CD8-positive, alpha-beta memory T cell (primary cell): Measurements from ENCODE around the gene ZNF335. TPM values are rescaled to one million over a fixed set of nuclear protein-coding genes. Genes with fewer than 3 reads are reported as not detected.

Experiments
- CTCF ChIA-PET: fragments of 350-600 bp; sonication (Branson Sonifier 250); formaldehyde crosslinking; loops from one replicate; lab custom pipeline; 2021; ENCODE audit warnings: antibody characterized with exemption; lab: Charles Lee
- POLR2A ChIA-PET: fragments of 350-600 bp; sonication (Branson Sonifier 250); formaldehyde crosslinking; loops from one replicate; lab custom pipeline; 2021; ENCODE audit warnings: antibody characterized with exemption; lab: Charles Lee
- DNase-seq, 5 donors: peaks; one replicate each; pipeline versions ENCODE4 v3.0.0 to v3.0.0-alpha.2; 2020 to 2022; ENCODE audit warnings: mixed read lengths in 1 of 5
- H3K27ac ChIP-seq: one replicate; pipeline ENCODE4 v1.7.0; 2013; ENCODE audit warnings: low read depth, mild to moderate bottlenecking, low read length, moderate library complexity
- H3K27me3 ChIP-seq: 2 replicates; pipeline ENCODE4 v1.7.0; 2013; ENCODE audit warnings: low read length, mild to moderate bottlenecking; ENCODE audit not compliant: insufficient read depth, poor library complexity, severe bottlenecking
- H3K36me3 ChIP-seq: 2 replicates; pipeline ENCODE4 v1.7.0; 2013; ENCODE audit warnings: mild to moderate bottlenecking, low read length, moderate library complexity; ENCODE audit not compliant: insufficient read depth
- H3K4me1 ChIP-seq: 2 replicates; pipeline ENCODE4 v1.7.0; 2013; ENCODE audit warnings: mild to moderate bottlenecking, low read length, moderate library complexity; ENCODE audit not compliant: insufficient read depth
- H3K4me3 ChIP-seq: 2 replicates; pipeline ENCODE4 v1.7.0; 2013; ENCODE audit warnings: mild to moderate bottlenecking, low read length
- H3K9me3 ChIP-seq: 2 replicates; pipeline ENCODE4 v1.7.0; 2013; ENCODE audit warnings: mild to moderate bottlenecking, low read length
- H3K27ac Mint-ChIP-seq, 8 donors: one replicate each; pipeline ENCODE4 v1.8.0; 2020 to 2021; ENCODE audit warnings: mixed read lengths in 8 of 8, mild to moderate bottlenecking in 6 of 8, inconsistent platforms in 3 of 8, moderate library complexity in 3 of 8
- H3K27me3 Mint-ChIP-seq, 2 donors: one replicate each; pipeline ENCODE4 v1.8.0; 2020 to 2021; ENCODE audit warnings: mixed read lengths in 2 of 2, mild to moderate bottlenecking in 1 of 2, moderate library complexity in 1 of 2
- H3K36me3 Mint-ChIP-seq, 3 donors: one replicate each; pipeline ENCODE4 v1.8.0; 2020 to 2021; ENCODE audit warnings: mixed read lengths in 3 of 3, inconsistent platforms in 1 of 3, mild to moderate bottlenecking in 1 of 3
- H3K4me1 Mint-ChIP-seq, 3 donors: one replicate each; pipeline ENCODE4 v1.8.0; 2020 to 2021; ENCODE audit warnings: mixed read lengths in 3 of 3, inconsistent platforms in 1 of 3, mild to moderate bottlenecking in 1 of 3
- H3K4me3 Mint-ChIP-seq, 7 donors: one replicate each; pipeline ENCODE4 v1.8.0; 2020 to 2021; ENCODE audit warnings: mixed read lengths in 7 of 7, mild to moderate bottlenecking in 6 of 7, moderate library complexity in 4 of 7, inconsistent platforms in 2 of 7
- H3K9me3 Mint-ChIP-seq, 5 donors: one replicate each; pipeline ENCODE4 v1.8.0; 2020 to 2022; ENCODE audit warnings: mixed read lengths in 5 of 5, mild to moderate bottlenecking in 3 of 5, moderate library complexity in 2 of 5, inconsistent platforms in 1 of 5
- polyA plus RNA-seq: library from polyadenylated mRNA; unstranded; fragments of 300-500 nt; fragmentation: Illumina TruSeq; gene quantifications from one replicate; pipeline ENCODE4 v1.2.3, GENCODE V29; 2021
- total RNA-seq, 2 experiments: library from RNA; stranded (reverse); gene quantifications; one replicate each; pipeline ENCODE4 v1.2.3, GENCODE V29; 2021

The ZNF335 gene
- total and polyA plus RNA-seq, 3 experiments from 2014 or later: 14.6 to 38.3 (median 37.5) TPM

- ChIA-PET POLR2A (interaction anchor here (1.1 to 1.5 kb wide), 2 partner anchors 8 to 29 kb away, joined by 4 to 13 read pairs; partner anchors contain the start of genes PCIF1 and ZNF335), CTCF (interaction anchor here (0.8 to 1.4 kb wide), 5 partner anchors 29 to 164 kb away, joined by 3 to 8 read pairs (median 4); partner anchors contain the start of gene PCIF1)
- Mint-ChIP-seq H3K4me3 (no peak overlapping the region), H3K36me3 (peaks cover 11 to 91% (median 19%) of the 10 kb centered on the region in 3 donors), H3K27ac (peak overlapping the region in 6 of 8 donors; percentile 6 to 76 (median 50)), H3K9me3 (no peaks in the 10 kb centered on the region), H3K4me1 (peaks cover 0 to 3% (median 0%) of the 10 kb centered on the region in 3 donors), H3K27me3 (no peaks in the 10 kb centered on the region)
- no peak overlapping the region for H3K4me3 ChIP-seq
- no peaks in the 10 kb centered on the region for H3K9me3 ChIP-seq
- peaks cover 65% of the 10 kb centered on the region for H3K36me3 ChIP-seq
- H3K4me1 ChIP-seq: no peaks in the 10 kb centered on the region
- peak in 2 of 5 donors; percentile 23 to 41 for DNase-seq
- H3K27ac ChIP-seq: no peak overlapping the region
- no peaks in the 10 kb centered on the region for H3K27me3 ChIP-seq
Observed at GRCh38 chr20:45963059-45964005, 8.7 kb downstream of the ZNF335 start.

GRCh38 chr20:45962031-45962755 is 9.8 kb downstream of the ZNF335 start:
- no peak for DNase-seq
- H3K36me3 ChIP-seq: peaks cover 64% of the 10 kb centered on the region
- POLR2A ChIA-PET: interaction anchor here (1.1 to 1.5 kb wide), 2 partner anchors 9 to 28 kb away, joined by 4 to 13 read pairs; partner anchors contain the start of genes PCIF1 and ZNF335
- H3K27me3 ChIP-seq: no peaks in the 10 kb centered on the region
- no peak overlapping the region for H3K4me3 ChIP-seq
- H3K9me3 ChIP-seq: no peaks in the 10 kb centered on the region
- H3K4me3 Mint-ChIP-seq: no peak overlapping the region
- H3K27me3 Mint-ChIP-seq: no peaks in the 10 kb centered on the region
- peak overlapping the region in 1 of 8 donors; percentile 79 for H3K27ac Mint-ChIP-seq
- H3K4me1 Mint-ChIP-seq: peaks cover 0 to 3% (median 0%) of the 10 kb centered on the region in 3 donors
- no peaks in the 10 kb centered on the region for H3K9me3 Mint-ChIP-seq
- H3K27ac ChIP-seq: no peak overlapping the region
- peaks cover 11 to 90% (median 20%) of the 10 kb centered on the region in 3 donors for H3K36me3 Mint-ChIP-seq
- CTCF ChIA-PET: interaction anchor here (0.6 to 2.6 kb wide), 8 partner anchors 8 to 412 kb away, joined by 3 to 19 read pairs (median 4); partner anchors contain the start of gene PCIF1
- no peaks in the 10 kb centered on the region for H3K4me1 ChIP-seq

DNA sequence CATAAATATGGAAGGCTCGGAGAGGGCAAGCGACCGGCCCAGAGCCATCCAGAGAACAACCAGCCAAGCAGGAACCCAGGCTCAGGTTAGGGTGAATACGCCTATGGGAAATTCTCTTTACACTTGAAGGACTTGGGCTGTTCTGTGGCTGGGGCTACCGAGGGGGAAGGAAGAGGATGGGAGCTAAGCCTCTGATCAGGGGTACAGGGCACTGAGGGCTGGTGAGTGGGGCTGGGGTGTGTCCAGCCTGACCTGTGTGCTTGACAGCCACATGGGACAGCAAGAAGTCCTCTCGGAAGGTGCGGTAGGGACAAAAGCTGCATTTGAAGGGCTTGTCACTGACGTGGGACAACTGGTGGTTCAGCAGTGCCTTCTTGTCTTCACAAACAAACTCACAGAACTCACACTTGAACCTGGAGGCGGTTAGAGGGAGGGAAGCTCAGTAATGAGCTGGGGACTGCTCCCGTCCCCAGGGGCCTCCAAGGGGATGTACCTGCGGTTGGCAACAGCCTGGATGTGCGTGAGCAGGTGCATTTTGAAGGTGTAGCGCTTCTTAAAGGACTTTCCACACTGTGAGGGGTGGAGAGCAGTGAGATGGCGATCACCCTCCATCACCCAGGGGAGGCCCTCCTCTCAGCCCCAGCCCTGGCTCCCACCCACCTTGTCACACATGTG is 11.9 kb downstream of the ZNF335 start:
- H3K27ac ChIP-seq: no peak overlapping the region
- H3K4me3 ChIP-seq: no peak overlapping the region
- no peak for DNase-seq
- H3K9me3 ChIP-seq: no peaks in the 10 kb centered on the region
- Mint-ChIP-seq H3K36me3 (peaks cover 11 to 88% (median 14%) of the 10 kb centered on the region in 3 donors), H3K4me1 (peaks cover 0 to 3% (median 0%) of the 10 kb centered on the region in 3 donors), H3K27me3 (no peaks in the 10 kb centered on the region), H3K9me3 (no peaks in the 10 kb centered on the region), H3K4me3 (no peak overlapping the region), H3K27ac (peak overlapping the region in 1 of 8 donors; percentile 88)
- H3K27me3 ChIP-seq: no peaks in the 10 kb centered on the region
- peaks cover 62% of the 10 kb centered on the region for H3K36me3 ChIP-seq
- no peaks in the 10 kb centered on the region for H3K4me1 ChIP-seq
- ChIA-PET POLR2A (no interaction called here), CTCF (interaction anchor here (2.1 to 2.6 kb wide), 2 partner anchors 10 to 161 kb away, joined by 5 to 19 read pairs; no protein-coding TSS in a partner anchor)

DNA sequence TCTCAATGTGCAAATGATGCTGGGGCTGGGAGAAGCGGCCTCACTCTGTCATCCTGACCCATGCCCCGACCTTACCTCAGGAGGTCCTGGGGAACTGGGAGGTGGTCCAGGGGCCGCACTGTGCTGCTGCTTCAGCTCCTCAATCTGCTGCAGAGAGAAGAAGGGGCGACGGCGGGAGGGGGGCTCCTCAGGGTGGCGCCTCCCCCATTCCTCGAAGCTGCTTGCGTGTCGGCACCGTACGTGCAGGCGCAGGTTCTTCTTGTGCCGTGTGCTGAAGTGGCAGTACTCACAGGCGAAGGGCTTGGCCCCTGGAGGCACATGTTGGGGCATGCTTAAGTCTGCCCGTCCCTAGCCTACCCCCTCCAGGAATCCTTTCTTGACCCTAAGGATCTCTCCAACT is 12.9 kb downstream of the ZNF335 start:
- no peak overlapping the region for H3K4me3 Mint-ChIP-seq
- ChIA-PET CTCF (interaction anchor here (1.2 to 1.4 kb wide), 2 partner anchors 11 to 22 kb away, joined by 3 to 7 read pairs; no protein-coding TSS in a partner anchor), POLR2A (no interaction called here)
- H3K4me3 ChIP-seq: no peak overlapping the region
- no peak for DNase-seq
- H3K4me1 Mint-ChIP-seq: peaks cover 0 to 3% (median 0%) of the 10 kb centered on the region in 3 donors
- H3K9me3 ChIP-seq: no peaks in the 10 kb centered on the region
- H3K27me3 Mint-ChIP-seq: no peaks in the 10 kb centered on the region
- H3K27ac Mint-ChIP-seq: no peak overlapping the region
- H3K27me3 ChIP-seq: no peaks in the 10 kb centered on the region
- no peaks in the 10 kb centered on the region for H3K9me3 Mint-ChIP-seq
- peaks cover 11 to 83% (median 12%) of the 10 kb centered on the region in 3 donors for H3K36me3 Mint-ChIP-seq
- H3K27ac ChIP-seq: no peak overlapping the region
- H3K36me3 ChIP-seq: peaks cover 60% of the 10 kb centered on the region
- H3K4me1 ChIP-seq: no peaks in the 10 kb centered on the region

DNA sequence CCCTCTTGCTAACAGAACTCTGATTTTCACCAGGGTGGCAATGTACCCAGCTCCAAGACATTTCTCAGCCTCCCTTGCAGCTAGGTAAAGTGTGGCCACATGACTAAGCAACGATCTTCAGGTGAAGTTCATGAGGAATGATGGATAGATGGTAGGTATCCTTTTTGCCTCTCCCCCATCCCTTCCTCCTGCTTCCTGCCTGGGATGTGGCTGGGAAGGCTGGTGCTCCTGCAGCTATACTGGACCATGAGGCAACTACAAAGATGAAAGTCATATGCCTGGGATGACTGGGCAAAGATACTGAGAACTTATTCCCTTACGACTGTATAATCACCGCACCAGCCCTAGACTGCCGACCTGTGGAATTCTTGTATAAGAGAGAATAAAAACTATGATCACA is 13.4 kb downstream of the ZNF335 start:
- H3K9me3 Mint-ChIP-seq: no peaks in the 10 kb centered on the region
- no peak for DNase-seq
- ChIA-PET CTCF (interaction anchor here (1.1 to 1.7 kb wide), 4 partner anchors 12 to 160 kb away, joined by 3 to 8 read pairs (median 5); no protein-coding TSS in a partner anchor), POLR2A (interaction anchor here (0.6 kb wide), 1 partner anchor 7 kb away, joined by 4 read pairs; no protein-coding TSS in a partner anchor)
- H3K36me3 ChIP-seq: peaks cover 57% of the 10 kb centered on the region
- no peaks in the 10 kb centered on the region for H3K27me3 Mint-ChIP-seq
- H3K4me3 ChIP-seq: no peak overlapping the region
- H3K9me3 ChIP-seq: no peaks in the 10 kb centered on the region
- peak overlapping the region in 2 of 8 donors; percentile 42 to 61 for H3K27ac Mint-ChIP-seq
- no peak overlapping the region for H3K27ac ChIP-seq
- H3K4me3 Mint-ChIP-seq: no peak overlapping the region
- peaks cover 0 to 3% (median 0%) of the 10 kb centered on the region in 3 donors for H3K4me1 Mint-ChIP-seq
- H3K4me1 ChIP-seq: no peaks in the 10 kb centered on the region
- H3K36me3 Mint-ChIP-seq: peaks cover 11 to 82% (median 12%) of the 10 kb centered on the region in 3 donors
- no peaks in the 10 kb centered on the region for H3K27me3 ChIP-seq

DNA sequence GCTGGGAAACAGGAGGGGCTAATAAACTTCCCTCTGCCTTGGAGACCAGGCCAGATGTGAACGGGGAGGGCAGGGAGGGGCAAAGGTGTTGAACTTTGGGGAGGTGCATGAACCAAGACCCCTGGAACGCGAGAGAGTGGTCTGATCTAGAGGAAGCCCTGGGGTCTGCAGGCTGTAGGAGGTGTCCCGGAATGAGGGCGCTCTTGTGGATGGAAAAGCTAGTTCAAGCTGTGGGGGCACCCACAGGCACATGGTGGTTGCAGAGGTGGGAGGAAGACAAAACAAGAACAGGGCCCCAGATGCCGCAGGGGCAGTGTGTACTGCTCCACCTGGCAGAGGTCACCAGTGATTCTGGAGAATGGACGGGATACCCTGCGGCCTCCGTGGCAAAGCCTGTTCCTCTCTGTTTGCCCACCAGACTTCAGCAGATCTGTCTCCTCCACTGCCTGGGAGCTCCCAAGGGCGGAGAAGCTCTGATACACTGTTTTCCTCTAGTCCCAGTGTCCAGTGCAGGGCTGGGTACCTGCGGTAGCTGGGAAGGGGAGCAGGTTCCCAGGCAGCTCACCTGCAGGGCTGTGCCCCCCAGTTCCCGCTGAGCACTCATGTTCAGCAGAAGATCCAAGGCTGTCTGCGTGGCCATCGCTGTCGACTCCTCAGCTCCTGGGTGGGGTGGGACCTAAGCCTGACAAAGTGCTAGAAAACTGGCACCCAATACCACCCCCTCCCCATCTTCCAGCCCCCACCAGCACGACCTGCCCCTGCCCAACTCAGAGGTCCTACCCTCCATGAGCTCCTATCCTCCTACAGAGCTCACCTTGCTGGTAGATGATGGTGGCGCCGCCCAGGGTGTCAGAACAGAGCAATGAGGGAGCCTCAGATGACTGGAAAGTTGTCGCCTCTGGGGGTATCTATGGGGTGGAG is 14.7 kb downstream of the ZNF335 start:
- DNase-seq: no peak
- H3K36me3 Mint-ChIP-seq: peaks cover 8 to 82% (median 8%) of the 10 kb centered on the region in 3 donors
- ChIA-PET CTCF (interaction anchor here (1.1 to 1.7 kb wide), 2 partner anchors 30 to 158 kb away, joined by 3 to 8 read pairs; no protein-coding TSS in a partner anchor), POLR2A (no interaction called here)
- H3K27me3 Mint-ChIP-seq: no peaks in the 10 kb centered on the region
- no peak overlapping the region for H3K4me3 ChIP-seq
- H3K9me3 ChIP-seq: no peaks in the 10 kb centered on the region
- H3K27me3 ChIP-seq: no peaks in the 10 kb centered on the region
- H3K36me3 ChIP-seq: peaks cover 59% of the 10 kb centered on the region
- no peaks in the 10 kb centered on the region for H3K4me1 ChIP-seq
- no peak overlapping the region for H3K27ac ChIP-seq
- no peak overlapping the region for H3K4me3 Mint-ChIP-seq
- peak overlapping the region in 1 of 8 donors; percentile 63 for H3K27ac Mint-ChIP-seq
- no peaks in the 10 kb centered on the region for H3K9me3 Mint-ChIP-seq
- peaks cover 0 to under 1% (median 0%) of the 10 kb centered on the region in 3 donors for H3K4me1 Mint-ChIP-seq
